ENCODE results near the gene MCCD1.

DNA sequence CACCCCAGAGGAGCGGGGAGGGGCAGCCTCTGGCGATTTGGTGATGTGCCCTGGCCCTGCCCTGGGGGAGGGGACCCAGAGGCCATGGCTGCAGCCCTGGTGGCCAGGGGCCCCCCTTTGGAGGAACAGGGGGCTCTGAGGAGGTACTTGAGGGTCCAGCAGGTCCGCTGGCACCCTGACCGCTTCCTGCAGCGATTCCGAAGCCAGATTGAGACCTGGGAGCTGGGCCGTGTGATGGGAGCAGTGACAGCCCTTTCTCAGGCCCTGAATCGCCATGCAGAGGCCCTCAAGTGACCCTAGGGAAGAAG, 29.5 kb downstream of the MCCD1 start:
- TF ChIP-seq POLR2AphosphoS5 (IDR thresholded peaks at IDR 0.05; ENCODE audit: borderline replicate concordance, low read depth, low read length), result no peak
- TF ChIP-seq EZH2 (IDR thresholded peaks at IDR 0.05), result no peak
